Measurements from ENCODE around the gene DNAJC17. TPM values are rescaled to one million over a fixed set of nuclear protein-coding genes. Genes with fewer than 3 reads are reported as not detected.

The DNAJC17 gene
- total and polyA plus RNA-seq, 4 donors: 36.5 to 76.5 (median 44.1) TPM

DNA sequence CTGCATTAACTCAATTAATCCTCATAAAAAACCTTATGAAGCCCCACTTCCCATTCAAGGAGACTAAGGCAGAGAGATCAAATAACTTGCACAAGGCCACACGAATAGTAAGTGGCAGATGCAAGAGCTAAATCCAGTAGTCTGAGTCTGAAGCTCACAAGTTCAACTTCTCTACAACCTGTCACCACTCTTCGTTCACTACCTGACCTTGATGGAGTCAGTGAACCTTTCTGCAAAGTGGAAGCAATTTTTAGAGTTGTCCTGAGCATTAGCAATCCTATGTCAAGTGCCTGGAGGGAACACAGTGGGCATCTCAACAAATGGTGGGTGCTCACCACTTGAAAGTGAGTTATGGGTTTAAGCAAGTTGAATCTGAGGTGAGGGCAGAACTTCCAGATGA is 34.5 kb upstream of the DNAJC17 start:
- H3K27me3 ChIP-seq (ENCODE audit: control insufficient read depth in 3 of 3, insufficient read depth in 3 of 3, low read length in 2 of 3): peaks cover 0 to 8% (median 5%) of the 10 kb centered on the region in 3 donors
- H3K4me1 ChIP-seq (ENCODE audit: control insufficient read depth in 5 of 5, insufficient read depth in 5 of 5, low read length in 5 of 5): peaks cover 0 to 17% (median 2%) of the 10 kb centered on the region in 5 donors
- ATAC-seq (ENCODE audit: insufficient read depth, low FRiP score): no peak
- no peak for DNase-seq
- H3K36me3 ChIP-seq (ENCODE audit: control insufficient read depth in 4 of 4, insufficient read depth in 4 of 4, low read length in 4 of 4): no peaks in the 10 kb centered on the region
- TF ChIP-seq, protein P1, sequence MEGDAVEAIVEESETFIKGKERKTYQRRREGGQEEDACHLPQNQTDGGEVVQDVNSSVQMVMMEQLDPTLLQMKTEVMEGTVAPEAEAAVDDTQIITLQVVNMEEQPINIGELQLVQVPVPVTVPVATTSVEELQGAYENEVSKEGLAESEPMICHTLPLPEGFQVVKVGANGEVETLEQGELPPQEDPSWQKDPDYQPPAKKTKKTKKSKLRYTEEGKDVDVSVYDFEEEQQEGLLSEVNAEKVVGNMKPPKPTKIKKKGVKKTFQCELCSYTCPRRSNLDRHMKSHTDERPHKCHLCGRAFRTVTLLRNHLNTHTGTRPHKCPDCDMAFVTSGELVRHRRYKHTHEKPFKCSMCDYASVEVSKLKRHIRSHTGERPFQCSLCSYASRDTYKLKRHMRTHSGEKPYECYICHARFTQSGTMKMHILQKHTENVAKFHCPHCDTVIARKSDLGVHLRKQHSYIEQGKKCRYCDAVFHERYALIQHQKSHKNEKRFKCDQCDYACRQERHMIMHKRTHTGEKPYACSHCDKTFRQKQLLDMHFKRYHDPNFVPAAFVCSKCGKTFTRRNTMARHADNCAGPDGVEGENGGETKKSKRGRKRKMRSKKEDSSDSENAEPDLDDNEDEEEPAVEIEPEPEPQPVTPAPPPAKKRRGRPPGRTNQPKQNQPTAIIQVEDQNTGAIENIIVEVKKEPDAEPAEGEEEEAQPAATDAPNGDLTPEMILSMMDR (IDR thresholded peaks at IDR 0.05; ENCODE audit: control extremely low read depth, extremely low read depth): no peak
- no peak overlapping the region for H3K4me3 ChIP-seq
- no peak overlapping the region for H3K27ac ChIP-seq (ENCODE audit: low read depth in 1 of 2, low read length in 1 of 2)
- no peak overlapping the region for H3K9ac ChIP-seq (ENCODE audit: insufficient read depth in 1 of 2, low read length in 2 of 2)
- WGBS, 2 donors: 82 to 88% methylated on average over 2 of the region's 2 CpGs
- no peaks in the 10 kb centered on the region for H3K9me3 ChIP-seq (ENCODE audit: control insufficient read depth in 4 of 4, insufficient read depth in 3 of 4, low read length in 3 of 4)

DNA sequence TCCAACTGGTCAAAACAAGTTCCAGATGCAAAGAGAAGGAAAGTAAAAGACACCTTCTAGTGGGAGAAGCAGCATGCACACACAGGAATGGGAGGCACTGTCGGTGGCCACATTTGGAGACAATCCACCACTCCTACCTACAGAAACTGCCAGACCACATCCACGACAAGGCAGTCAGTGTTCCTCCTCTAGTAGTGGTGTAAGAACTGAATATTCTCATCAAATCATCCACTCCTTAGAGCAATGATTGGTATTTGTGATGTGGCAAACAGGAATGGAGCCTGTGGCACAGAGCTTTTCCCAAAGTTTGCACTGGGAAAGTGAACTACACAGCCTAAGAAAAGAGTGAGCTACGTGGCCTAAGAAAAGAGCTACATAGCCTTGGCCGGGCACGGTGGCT is 31.5 kb upstream of the DNAJC17 start:
- Histone ChIP-seq H3K36me3 (ENCODE audit: control insufficient read depth in 4 of 4, insufficient read depth in 4 of 4, low read length in 4 of 4) (no peaks in the 10 kb centered on the region), H3K9ac (ENCODE audit: insufficient read depth in 1 of 2, low read length in 2 of 2) (no peak overlapping the region), H3K27me3 (ENCODE audit: control insufficient read depth in 3 of 3, insufficient read depth in 3 of 3, low read length in 2 of 3) (no peaks in the 10 kb centered on the region), H3K27ac (ENCODE audit: low read depth in 1 of 2, low read length in 1 of 2) (no peak overlapping the region), H3K4me1 (ENCODE audit: control insufficient read depth in 5 of 5, insufficient read depth in 5 of 5, low read length in 5 of 5) (peaks cover 0 to 5% (median 0%) of the 10 kb centered on the region in 5 donors), H3K9me3 (ENCODE audit: control insufficient read depth in 4 of 4, insufficient read depth in 3 of 4, low read length in 3 of 4) (no peaks in the 10 kb centered on the region), H3K4me3 (no peak overlapping the region)
- DNase-seq: no peak
- ATAC-seq (ENCODE audit: insufficient read depth, low FRiP score): no peak
- TF ChIP-seq, protein P1 (IDR thresholded peaks at IDR 0.05; ENCODE audit: control extremely low read depth, extremely low read depth): no peak
- WGBS, 2 donors: 86 to 93% methylated on average over 5 of the region's 5 CpGs

DNA sequence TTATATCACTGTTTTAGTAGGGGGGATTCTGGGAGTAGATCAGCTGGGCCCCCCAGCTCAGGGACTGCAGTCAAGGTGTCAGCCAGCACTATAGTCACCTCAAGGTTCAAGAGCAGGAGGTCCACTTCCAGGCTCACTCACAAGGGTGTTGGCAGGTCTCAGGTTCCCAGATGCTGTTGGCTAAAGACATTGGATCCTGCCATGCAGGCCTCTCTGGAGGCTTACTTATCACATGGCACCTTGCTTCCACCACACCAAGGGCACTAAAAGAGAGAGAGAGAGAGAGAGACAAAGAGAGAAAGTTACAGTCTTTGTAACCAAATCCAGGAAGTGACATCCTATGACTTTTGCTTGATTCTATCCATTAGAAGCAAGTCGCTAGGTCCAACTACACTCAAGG is 28.7 kb upstream of the DNAJC17 start:
- H3K9ac ChIP-seq (ENCODE audit: insufficient read depth in 1 of 2, low read length in 2 of 2): no peak overlapping the region
- no peaks in the 10 kb centered on the region for H3K27me3 ChIP-seq (ENCODE audit: control insufficient read depth in 3 of 3, insufficient read depth in 3 of 3, low read length in 2 of 3)
- TF ChIP-seq, protein P1 (IDR thresholded peaks at IDR 0.05; ENCODE audit: control extremely low read depth, extremely low read depth): no peak
- DNase-seq: no peak
- H3K4me3 ChIP-seq: no peak overlapping the region
- 95 to 100% methylated on average over 1 of the region's 1 CpG for WGBS, 2 donors
- no peaks in the 10 kb centered on the region for H3K9me3 ChIP-seq (ENCODE audit: control insufficient read depth in 4 of 4, insufficient read depth in 3 of 4, low read length in 3 of 4)
- no peak overlapping the region for H3K27ac ChIP-seq (ENCODE audit: low read depth in 1 of 2, low read length in 1 of 2)
- ATAC-seq (ENCODE audit: insufficient read depth, low FRiP score): no peak
- no peaks in the 10 kb centered on the region for H3K4me1 ChIP-seq (ENCODE audit: control insufficient read depth in 5 of 5, insufficient read depth in 5 of 5, low read length in 5 of 5)
- no peaks in the 10 kb centered on the region for H3K36me3 ChIP-seq (ENCODE audit: control insufficient read depth in 4 of 4, insufficient read depth in 4 of 4, low read length in 4 of 4)

DNA sequence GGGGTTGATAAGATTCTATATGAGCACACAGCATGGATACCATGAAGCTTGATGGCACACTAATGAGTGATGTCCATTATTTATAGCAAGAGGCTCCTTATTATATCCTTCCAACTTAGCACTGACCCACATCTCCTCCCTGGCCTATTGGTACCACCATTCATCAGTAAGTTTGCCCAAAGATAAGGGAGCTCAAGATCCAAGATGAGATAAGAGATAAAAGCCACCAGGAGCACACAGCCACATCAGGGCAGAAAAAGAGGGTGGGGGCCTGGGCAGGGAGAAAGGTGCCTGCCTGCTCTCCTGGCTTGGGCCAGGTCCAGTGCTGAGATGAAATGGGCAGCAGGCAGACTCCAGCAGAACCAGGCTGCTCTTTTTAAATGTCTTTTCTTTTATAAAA is 25.6 kb upstream of the DNAJC17 start:
- Histone ChIP-seq H3K27ac (ENCODE audit: low read depth in 1 of 2, low read length in 1 of 2) (no peak overlapping the region), H3K9ac (ENCODE audit: insufficient read depth in 1 of 2, low read length in 2 of 2) (no peak overlapping the region), H3K4me3 (no peak overlapping the region), H3K4me1 (ENCODE audit: control insufficient read depth in 5 of 5, insufficient read depth in 5 of 5, low read length in 5 of 5) (no peaks in the 10 kb centered on the region), H3K27me3 (ENCODE audit: control insufficient read depth in 3 of 3, insufficient read depth in 3 of 3, low read length in 2 of 3) (no peaks in the 10 kb centered on the region), H3K9me3 (ENCODE audit: control insufficient read depth in 4 of 4, insufficient read depth in 3 of 4, low read length in 3 of 4) (no peaks in the 10 kb centered on the region), H3K36me3 (ENCODE audit: control insufficient read depth in 4 of 4, insufficient read depth in 4 of 4, low read length in 4 of 4) (no peaks in the 10 kb centered on the region)
- TF ChIP-seq, protein P1 (IDR thresholded peaks at IDR 0.05; ENCODE audit: control extremely low read depth, extremely low read depth): no peak
- ATAC-seq (ENCODE audit: insufficient read depth, low FRiP score): no peak
- no peak for DNase-seq
